Duodenal mucosa (tissue), 2 donors: ENCODE data around the gene PLCB1.

Experiments
- H3K27ac ChIP-seq: one replicate; pipeline ENCODE4 v1.7.0; 2013; ENCODE audit warnings: low read depth, low read length
- H3K27me3 ChIP-seq, 2 donors: one replicate each; pipeline ENCODE4 v1.7.0; 2013; ENCODE audit warnings: low read length in 2 of 2, control low read depth in 1 of 2; ENCODE audit not compliant: insufficient read depth in 2 of 2, control insufficient read depth in 1 of 2
- H3K36me3 ChIP-seq, 2 donors: one replicate each; pipeline ENCODE4 v1.7.0; 2013; ENCODE audit warnings: low read length in 2 of 2, control low read depth in 1 of 2; ENCODE audit not compliant: insufficient read depth in 2 of 2, control insufficient read depth in 1 of 2
- H3K4me1 ChIP-seq, 2 donors: one replicate each; pipeline ENCODE4 v1.7.0; 2013; ENCODE audit warnings: low read length in 2 of 2, control low read depth in 1 of 2; ENCODE audit not compliant: insufficient read depth in 2 of 2, control insufficient read depth in 1 of 2
- H3K4me3 ChIP-seq, 2 donors: one replicate each; pipeline ENCODE4 v1.7.0; 2013; ENCODE audit warnings: low read length in 2 of 2, low read depth in 1 of 2
- H3K9ac ChIP-seq, 2 donors: one replicate each; pipeline ENCODE4 v1.7.0; 2013; ENCODE audit warnings: low read length in 2 of 2, low read depth in 1 of 2
- H3K9me3 ChIP-seq, 2 donors: one replicate each; pipeline ENCODE4 v1.7.0; 2013; ENCODE audit warnings: low read length in 2 of 2, control low read depth in 1 of 2; ENCODE audit not compliant: control insufficient read depth in 1 of 2

The PLCB1 gene

GRCh38 chr20:8522168-8522567 lies 390.1 kb downstream of the PLCB1 start:
- H3K27me3 ChIP-seq, result no peaks in the 10 kb centered on the region
- H3K4me3 ChIP-seq, result no peak overlapping the region
- H3K9ac ChIP-seq, result no peak overlapping the region
- H3K36me3 ChIP-seq, result no peaks in the 10 kb centered on the region
- H3K27ac ChIP-seq, result no peak overlapping the region
- no peaks in the 10 kb centered on the region for H3K4me1 ChIP-seq
- no peaks in the 10 kb centered on the region for H3K9me3 ChIP-seq

GRCh38 chr20:8523684-8524083 lies 391.6 kb downstream of the PLCB1 start:
- no peaks in the 10 kb centered on the region for H3K27me3 ChIP-seq
- H3K9ac ChIP-seq, result no peak overlapping the region
- H3K36me3 ChIP-seq, result no peaks in the 10 kb centered on the region
- no peak overlapping the region for H3K4me3 ChIP-seq
- no peak overlapping the region for H3K27ac ChIP-seq
- H3K9me3 ChIP-seq, result no peaks in the 10 kb centered on the region
- no peaks in the 10 kb centered on the region for H3K4me1 ChIP-seq

- H3K27ac ChIP-seq, result no peak overlapping the region
- H3K9me3 ChIP-seq, result no peaks in the 10 kb centered on the region
- no peaks in the 10 kb centered on the region for H3K36me3 ChIP-seq
- no peaks in the 10 kb centered on the region for H3K27me3 ChIP-seq
- H3K9ac ChIP-seq, result no peak overlapping the region
- no peak overlapping the region for H3K4me3 ChIP-seq
- H3K4me1 ChIP-seq, result no peaks in the 10 kb centered on the region
Measured at GRCh38 chr20:8524101-8525016, 392.3 kb downstream of the PLCB1 start.

- Histone ChIP-seq H3K9me3 (no peaks in the 10 kb centered on the region), H3K4me1 (no peaks in the 10 kb centered on the region), H3K9ac (no peak overlapping the region), H3K4me3 (no peak overlapping the region), H3K27ac (no peak overlapping the region), H3K36me3 (no peaks in the 10 kb centered on the region), H3K27me3 (no peaks in the 10 kb centered on the region)
Measured at GRCh38 chr20:8525017-8525343, 392.9 kb downstream of the PLCB1 start.

- H3K4me3 ChIP-seq, result no peak overlapping the region
- no peaks in the 10 kb centered on the region for H3K4me1 ChIP-seq
- no peaks in the 10 kb centered on the region for H3K36me3 ChIP-seq
- no peaks in the 10 kb centered on the region for H3K9me3 ChIP-seq
- no peak overlapping the region for H3K9ac ChIP-seq
- no peak overlapping the region for H3K27ac ChIP-seq
- H3K27me3 ChIP-seq, result no peaks in the 10 kb centered on the region
Measured at GRCh38 chr20:8526610-8527009, 394.5 kb downstream of the PLCB1 start.

- no peaks in the 10 kb centered on the region for H3K36me3 ChIP-seq
- no peaks in the 10 kb centered on the region for H3K27me3 ChIP-seq
- H3K9me3 ChIP-seq, result no peaks in the 10 kb centered on the region
- H3K9ac ChIP-seq, result no peak overlapping the region
- H3K4me1 ChIP-seq, result no peaks in the 10 kb centered on the region
- H3K4me3 ChIP-seq, result no peak overlapping the region
- no peak overlapping the region for H3K27ac ChIP-seq
Measured at GRCh38 chr20:8527998-8528723, 396.1 kb downstream of the PLCB1 start.

GRCh38 chr20:8530022-8530421 lies 398.0 kb downstream of the PLCB1 start:
- H3K27ac ChIP-seq, result no peak overlapping the region
- H3K36me3 ChIP-seq, result no peaks in the 10 kb centered on the region

GRCh38 chr20:8532169-8532568 lies 400.1 kb downstream of the PLCB1 start:
- Histone ChIP-seq H3K9ac (no peak overlapping the region), H3K27me3 (no peaks in the 10 kb centered on the region), H3K36me3 (no peaks in the 10 kb centered on the region), H3K9me3 (no peaks in the 10 kb centered on the region), H3K4me1 (peaks cover 0 to 4% of the 10 kb centered on the region in 2 donors), H3K4me3 (no peak overlapping the region), H3K27ac (no peak overlapping the region)

More at GRCh38 chr20:8530022-8530421, 398.0 kb downstream of the PLCB1 start:
- Histone ChIP-seq H3K9me3 (no peaks in the 10 kb centered on the region), H3K9ac (no peak overlapping the region), H3K27me3 (no peaks in the 10 kb centered on the region), H3K4me1 (peaks cover 0 to 4% of the 10 kb centered on the region in 2 donors), H3K4me3 (no peak overlapping the region)

- H3K4me1 ChIP-seq, result peaks cover 0 to 4% of the 10 kb centered on the region in 2 donors
- no peak overlapping the region for H3K4me3 ChIP-seq
- H3K27me3 ChIP-seq, result no peaks in the 10 kb centered on the region
- H3K9ac ChIP-seq, result no peak overlapping the region
- H3K27ac ChIP-seq, result no peak overlapping the region
- H3K36me3 ChIP-seq, result no peaks in the 10 kb centered on the region
- no peaks in the 10 kb centered on the region for H3K9me3 ChIP-seq
Measured at GRCh38 chr20:8534368-8535160, 402.5 kb downstream of the PLCB1 start.
